A549 treated with ZK216348 at 1 μM for 4 hours (cell line): ENCODE measurements around the gene LSAMP. TPM values are rescaled to one million over a fixed set of nuclear protein-coding genes. Genes with fewer than 3 reads are reported as not detected.

Experiments
- total RNA-seq: library from RNA; stranded (reverse); fragments of 200-300 nt; extraction: Qiagen RNA extraction; gene quantifications from 5 replicates; pipeline ENCODE4 v1.2.3, GENCODE V29; 2022; ENCODE audit warnings: low read depth

The LSAMP gene
- total RNA-seq: 0.04 to 0.49 TPM (median 0.08 TPM) in 5 replicates

DNA sequence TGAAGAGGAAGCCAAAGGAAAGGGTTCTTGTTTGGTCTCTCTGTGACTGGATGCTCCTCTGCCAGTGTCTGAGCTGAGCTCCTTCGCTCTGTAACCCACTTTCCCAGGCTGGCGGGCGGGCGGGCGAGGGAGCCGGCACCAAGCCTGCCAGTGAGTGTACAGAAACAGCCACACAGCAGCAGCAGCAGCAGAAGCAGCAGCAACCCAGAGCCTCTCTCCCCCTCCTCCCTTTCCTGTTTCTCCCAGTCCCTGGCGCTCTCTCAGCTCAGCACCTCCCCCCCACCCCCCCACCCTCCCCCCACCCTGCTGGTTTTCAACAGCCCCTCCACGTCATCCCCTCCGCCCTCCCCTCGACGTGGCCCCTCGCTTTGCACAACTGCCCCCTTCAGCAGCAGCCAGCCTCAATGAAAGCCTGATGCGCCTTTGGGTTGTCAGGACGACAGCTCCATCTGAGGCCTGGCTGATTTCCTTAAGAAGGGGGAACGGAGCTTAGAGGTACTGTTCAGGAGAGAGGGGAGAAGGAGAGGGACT is at the start of gene LSAMP:
Gene LSAMP (minus strand): TSS at position 177 of the 531 bp plus-strand sequence.

